GM21576 (cell line): ENCODE results near the gene OXT.
"Not testable (repeated sequence)": the region's sequence is repeated elsewhere in the genome, so short reads cannot be mapped to it uniquely, and the experiment has no call there.

ENCODE experiments used
- ATAC-seq: cut with Tn5 transposase; IDR thresholded peaks from one replicate; pipeline ENCODE4 v1.9.1; 2021; ENCODE audit warnings: mild to moderate bottlenecking, moderate library complexity; ENCODE audit not compliant: unreplicated experiment

OXT gene

GRCh38 chr20:3047486-3048419, 23.7 kb upstream of the OXT start:
- ATAC-seq: no peak

DNA sequence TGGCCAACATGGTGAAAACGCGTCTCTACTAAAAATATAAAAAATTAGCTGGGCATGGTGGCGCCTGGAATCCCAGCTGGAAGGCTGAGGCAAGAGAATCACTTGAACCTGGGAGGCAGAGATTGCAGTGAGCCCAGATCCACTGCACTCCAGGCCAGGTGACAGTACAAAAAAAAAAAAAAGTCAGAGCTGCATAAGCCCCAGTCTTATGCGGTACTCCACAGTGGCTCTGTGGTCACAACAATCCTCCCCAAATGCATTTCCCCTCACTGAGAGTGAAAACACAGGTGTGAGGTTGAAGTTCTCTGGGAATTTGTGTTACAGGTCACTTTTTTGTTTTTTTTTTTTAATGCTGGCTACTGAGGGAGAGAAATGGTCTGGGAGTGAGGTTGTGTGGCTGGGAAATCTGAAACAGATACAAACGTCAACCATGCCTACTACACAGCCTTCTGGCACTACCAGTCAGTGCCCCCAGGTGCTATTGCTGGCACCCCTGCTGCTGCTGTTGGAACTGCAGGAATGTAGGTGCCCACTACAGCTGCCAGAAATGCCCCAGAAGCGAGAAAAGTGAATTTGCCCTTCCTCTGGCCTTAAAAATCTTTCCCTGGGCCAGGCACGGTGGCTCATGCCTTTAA, 19.9 kb upstream of the OXT start:
- no peak for ATAC-seq

- ATAC-seq: no peak
These were observed 11.9 kb upstream of the OXT start for GRCh38 chr20:3059489-3059888.

DNA sequence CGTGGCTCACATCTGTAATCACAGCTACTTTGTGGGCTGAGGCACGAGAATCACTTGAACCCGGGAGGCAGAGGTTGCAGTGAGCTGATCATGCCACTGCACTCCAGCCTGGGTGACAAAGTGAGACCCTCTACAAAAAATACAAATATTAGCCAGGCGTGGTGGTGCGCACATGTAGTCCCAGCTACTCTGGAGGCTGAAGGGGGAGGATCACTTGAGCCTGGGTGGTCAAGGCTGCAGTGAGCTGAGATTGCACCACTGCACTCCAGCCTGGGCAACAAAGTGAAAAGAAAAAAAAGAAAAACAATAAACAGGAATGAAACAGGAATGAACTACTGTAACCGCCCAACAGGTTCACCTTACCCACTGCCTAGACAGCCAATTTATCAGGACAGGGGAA, 7.3 kb upstream of the OXT start:
- not testable (repeated sequence) for ATAC-seq

- no peak for ATAC-seq
These were observed 4.0 kb upstream of the OXT start for GRCh38 chr20:3067139-3068014.

GRCh38 chr20:3068075-3068474, 3.3 kb upstream of the OXT start:
- no peak for ATAC-seq

DNA sequence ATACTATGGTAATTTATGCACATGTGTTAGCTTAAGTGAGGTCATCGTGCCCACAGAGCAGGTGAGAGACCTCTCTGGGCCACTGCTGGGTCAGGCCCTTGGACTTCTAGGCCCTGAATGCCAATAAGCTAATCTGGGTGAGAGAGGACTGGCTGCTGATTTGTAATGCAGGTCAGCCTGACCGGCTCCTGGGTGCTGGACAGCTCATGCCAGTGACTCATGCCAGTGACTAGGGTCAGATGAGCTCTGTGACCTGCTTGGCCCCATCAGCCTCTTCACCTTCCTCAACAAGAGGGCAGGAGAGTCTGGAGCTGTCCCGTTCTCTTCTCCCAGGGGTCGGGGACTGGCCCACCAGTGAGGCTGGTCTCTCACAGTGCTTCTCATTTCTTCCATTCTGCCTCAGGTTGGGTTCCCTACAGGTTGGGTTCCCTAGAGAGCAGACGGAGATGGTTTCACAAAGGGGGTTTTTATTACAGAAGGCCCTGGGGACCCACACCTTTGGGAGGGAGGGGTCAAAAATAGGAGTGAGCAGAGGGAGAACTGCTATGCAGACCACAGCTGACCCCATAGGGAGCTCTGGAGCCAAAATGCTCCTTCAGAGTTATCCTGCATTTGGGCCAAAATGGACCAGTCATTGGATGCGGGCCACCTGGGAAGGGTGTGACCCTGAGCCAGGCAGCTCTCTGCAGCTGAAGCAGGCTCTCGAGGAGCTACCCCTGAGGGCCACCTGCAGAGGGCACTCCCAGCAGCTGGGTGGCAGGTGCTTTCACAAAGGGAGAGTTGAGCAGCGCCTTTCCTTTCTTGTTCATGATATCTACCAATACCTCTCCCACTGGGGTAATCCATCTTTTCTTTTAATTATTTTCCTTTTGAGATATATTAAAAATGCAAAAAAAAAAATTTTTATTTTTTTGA, 2.2 kb upstream of the OXT start:
- ATAC-seq: no peak

GRCh38 chr20:3070725-3071124, 695 bp upstream of the OXT start:
- no peak for ATAC-seq

GRCh38 chr20:3071266-3071609, 182 bp upstream of the OXT start:
- ATAC-seq: no peak

DNA sequence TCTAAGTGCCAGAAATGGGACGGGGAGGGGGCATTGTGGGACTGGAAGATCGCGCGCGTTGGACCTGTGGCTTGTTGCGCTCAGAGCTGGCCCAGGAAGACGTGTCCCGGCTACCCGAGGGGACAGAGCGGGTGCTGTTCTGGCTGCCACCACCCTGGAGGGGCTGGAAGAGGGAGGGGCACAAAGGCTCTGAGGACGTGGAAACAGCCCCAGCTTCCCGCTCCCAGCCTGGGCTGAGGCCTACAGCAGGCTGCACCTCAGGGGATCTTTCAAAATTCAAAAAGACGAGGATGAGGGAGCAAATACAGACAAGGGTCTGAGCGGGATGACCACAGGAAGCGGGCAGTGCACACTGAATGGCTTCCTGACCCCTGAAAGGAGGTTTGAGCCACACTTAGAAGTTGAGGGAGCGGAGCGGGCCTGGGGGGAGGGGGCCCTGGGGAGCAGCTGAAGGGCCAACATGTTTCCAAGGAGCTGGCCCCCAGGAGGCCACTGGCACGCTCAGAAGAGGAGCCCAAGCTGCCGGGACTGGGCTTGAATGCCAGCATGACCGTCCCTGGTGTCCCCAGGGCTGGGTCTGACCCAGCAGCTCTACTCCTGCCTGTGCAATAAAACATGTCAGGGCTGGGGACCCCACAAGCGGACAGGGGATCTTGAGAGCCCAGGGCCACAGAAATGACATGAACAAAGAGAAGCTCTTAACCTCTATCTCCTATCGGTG, 1.3 kb downstream of the OXT start:
- no peak for ATAC-seq

DNA sequence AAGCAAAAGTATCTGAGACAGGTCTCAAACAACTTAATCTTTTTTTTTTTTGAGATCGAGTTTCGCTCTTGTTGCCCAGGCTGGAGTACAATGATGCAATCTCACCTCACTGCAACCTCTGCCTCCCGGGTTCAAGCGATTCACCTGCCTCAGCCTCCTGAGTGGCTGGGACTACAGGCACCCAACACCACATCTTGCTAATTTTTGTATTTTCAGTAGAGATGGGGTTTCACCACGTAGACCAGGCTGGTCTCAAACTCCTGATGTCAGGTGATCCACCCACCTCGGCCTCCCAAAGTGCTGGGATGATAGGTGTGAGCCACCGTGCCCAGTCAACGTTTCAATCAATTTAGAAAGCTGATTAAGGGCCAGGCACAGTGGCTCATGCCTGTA, 1.8 kb downstream of the OXT start:
- ATAC-seq: not testable (repeated sequence)

DNA sequence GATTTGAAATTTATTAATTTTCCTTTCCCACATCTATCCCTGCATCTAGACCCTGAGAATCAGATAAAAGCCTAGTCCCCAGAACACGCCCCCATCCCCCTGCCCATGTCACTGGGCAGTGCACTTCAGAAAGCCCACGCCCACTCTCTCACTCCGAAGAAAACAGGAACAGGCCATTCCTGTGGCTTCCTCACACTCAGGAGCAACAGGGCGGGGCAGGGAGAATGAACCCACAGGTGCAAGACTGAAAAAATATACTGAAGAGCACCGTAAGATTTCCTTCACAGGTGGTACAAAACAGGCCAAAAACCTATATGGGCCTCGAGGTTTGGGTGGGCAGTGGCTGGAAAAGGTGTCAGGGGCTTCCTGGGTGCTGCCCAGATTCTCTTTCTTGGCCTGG, 3.4 kb downstream of the OXT start:
- no peak for ATAC-seq

GRCh38 chr20:3075315-3075714, 3.9 kb downstream of the OXT start:
- ATAC-seq: not testable (repeated sequence)

DNA sequence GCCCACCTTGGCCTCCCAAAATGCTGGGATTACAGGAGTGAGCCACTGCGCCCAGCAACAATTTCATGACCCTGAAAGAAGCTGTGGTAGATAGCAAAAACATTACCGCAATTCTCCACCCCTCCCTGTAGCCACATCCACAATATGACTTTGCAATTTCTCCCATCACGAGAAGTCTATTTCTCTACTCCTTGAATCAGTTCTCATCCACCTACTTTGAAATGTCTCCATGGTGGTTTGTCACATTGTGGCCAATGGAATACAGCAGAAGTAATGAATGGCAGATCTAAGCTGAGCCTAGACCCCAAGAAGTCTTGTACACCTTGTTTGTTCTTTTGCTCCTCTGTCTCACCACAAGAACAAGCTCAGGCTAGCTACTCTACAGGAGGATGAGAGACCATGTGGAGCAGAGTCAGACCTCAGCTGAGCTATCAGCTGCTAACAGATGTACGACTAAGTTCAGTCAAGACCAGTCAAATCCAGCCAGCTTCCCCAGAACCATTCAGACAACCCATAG, 6.3 kb downstream of the OXT start:
- no peak for ATAC-seq

GRCh38 chr20:3080939-3081388, 9.5 kb downstream of the OXT start:
- no peak for ATAC-seq

DNA sequence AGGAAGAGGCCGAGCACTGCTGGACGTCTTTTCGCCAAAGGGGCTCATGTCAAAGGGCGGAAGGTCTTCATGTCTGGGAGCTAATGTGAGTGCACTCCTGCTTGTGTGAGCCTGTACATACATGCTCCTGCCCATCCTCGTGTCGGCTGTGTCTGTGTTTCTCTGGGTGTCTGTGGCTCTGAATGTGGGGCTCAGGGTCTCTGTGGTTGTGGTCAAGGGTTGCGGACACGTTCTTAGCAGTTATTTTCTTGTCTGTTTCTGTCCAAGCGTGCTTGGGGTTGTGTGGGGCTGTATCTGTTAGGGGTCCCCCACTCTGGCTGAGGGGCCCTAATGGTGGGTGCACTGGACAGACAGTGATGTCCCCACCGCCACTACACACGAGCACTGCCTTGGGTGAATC, 10.2 kb downstream of the OXT start:
- no peak for ATAC-seq

- no peak for ATAC-seq
These were observed 11.0 kb downstream of the OXT start for GRCh38 chr20:3082306-3082951.

DNA sequence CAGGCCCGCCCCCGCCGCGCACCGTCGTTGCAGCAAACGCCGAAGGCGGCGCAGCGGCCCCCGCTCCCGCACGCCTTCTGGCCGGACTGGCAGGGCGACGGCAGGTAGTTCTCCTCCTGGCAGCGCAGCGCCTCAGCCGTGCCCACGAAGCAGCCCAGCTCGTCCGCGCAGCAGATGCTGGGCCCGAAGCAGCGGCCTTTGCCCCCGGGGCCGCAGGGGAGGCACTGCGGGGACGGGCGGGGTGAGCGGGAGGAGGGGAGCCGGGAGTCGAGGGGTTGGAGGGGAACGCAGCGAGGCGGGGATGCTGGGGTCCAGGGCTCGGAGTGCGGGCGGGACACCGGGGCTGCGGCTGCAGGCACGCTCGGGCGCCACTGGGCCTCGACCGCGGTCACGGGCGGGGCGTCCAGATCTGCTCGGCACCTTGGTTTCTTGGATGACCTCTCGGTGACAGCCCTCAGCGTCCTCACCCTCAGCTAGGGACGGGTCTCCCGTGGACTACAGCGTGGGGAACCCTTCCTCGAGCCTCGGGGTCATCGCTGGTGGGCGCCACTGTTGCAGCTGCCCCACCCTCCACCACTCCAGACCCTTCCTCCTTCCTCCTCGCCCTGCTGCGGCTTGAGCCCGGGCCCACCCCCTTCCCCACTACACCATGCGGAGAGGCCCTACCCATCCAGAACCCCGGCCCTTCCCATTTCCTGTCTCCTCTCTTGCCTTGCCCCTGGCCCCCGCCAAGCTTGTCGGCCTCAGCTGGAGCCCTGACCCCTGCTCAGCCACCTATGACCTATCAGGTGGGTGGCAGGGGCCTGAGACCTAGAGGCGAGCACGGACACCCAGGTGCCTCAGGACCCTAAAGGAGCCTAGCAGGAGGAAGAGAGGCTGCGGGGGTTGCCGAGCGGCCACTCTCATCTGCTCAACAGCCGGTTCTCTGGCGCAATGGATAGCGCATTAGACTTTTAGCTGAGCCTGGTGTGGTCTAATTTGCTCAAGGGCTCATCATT, 11.8 kb downstream of the OXT start:
- ATAC-seq: no peak
